Neutrophil (primary cell): ENCODE measurements around the gene LAMA3.

Experiments
- H3K27ac ChIP-seq: fragments of 200-600 bp; sonication (generic); 2 replicates; pipeline ENCODE4 v1.5.1; 2016; ENCODE audit warnings: mild to moderate bottlenecking, moderate library complexity
- H3K27me3 ChIP-seq: fragments of 200-600 bp; sonication (generic); 2 replicates; pipeline ENCODE4 v1.6.0; 2016; ENCODE audit warnings: mild to moderate bottlenecking
- H3K36me3 ChIP-seq: fragments of 200-600 bp; sonication (generic); 2 replicates; pipeline ENCODE4 v1.5.1; 2017
- H3K4me1 ChIP-seq, 2 experiments: fragments of 200-600 bp in 1 of 2; sonication (generic) in 1 of 2; 1 replicate in 1 of 2; 2 replicates in 1 of 2; pipeline versions ENCODE4 v1.5.1 to v1.6.1; 2013 to 2016; ENCODE audit warnings: low read depth in 1 of 2, low read length in 1 of 2, mild to moderate bottlenecking in 1 of 2, moderate library complexity in 1 of 2; ENCODE audit not compliant: control insufficient read depth in 1 of 2, insufficient read depth in 1 of 2
- H3K4me3 ChIP-seq, 2 experiments: fragments of 200-600 bp in 1 of 2; sonication (generic) in 1 of 2; 1 replicate in 1 of 2; 2 replicates in 1 of 2; pipeline ENCODE4 v1.5.1; 2013 to 2016; ENCODE audit warnings: low read depth in 1 of 2, low read length in 1 of 2, mild to moderate bottlenecking in 1 of 2, moderate library complexity in 1 of 2
- H3K9me3 ChIP-seq: fragments of 200-600 bp; sonication (generic); 2 replicates; pipeline ENCODE4 v1.5.1; 2016
- TF ChIP-seq, protein P1 (sequence below): fragments of 200-600 bp; sonication (generic); IDR thresholded peaks from 2 replicates; pipeline ENCODE4 v1.5.1; 2016; ENCODE audit warnings: antibody characterized with exemption

The LAMA3 gene

GRCh38 chr18:23701544-23702064, 12.4 kb downstream of the LAMA3 start:
- no peaks in the 10 kb centered on the region for H3K4me1 ChIP-seq
- H3K27me3 ChIP-seq: peaks cover 50% of the 10 kb centered on the region
- H3K4me3 ChIP-seq: no peak overlapping the region
- no peaks in the 10 kb centered on the region for H3K36me3 ChIP-seq
- TF ChIP-seq, protein P1, sequence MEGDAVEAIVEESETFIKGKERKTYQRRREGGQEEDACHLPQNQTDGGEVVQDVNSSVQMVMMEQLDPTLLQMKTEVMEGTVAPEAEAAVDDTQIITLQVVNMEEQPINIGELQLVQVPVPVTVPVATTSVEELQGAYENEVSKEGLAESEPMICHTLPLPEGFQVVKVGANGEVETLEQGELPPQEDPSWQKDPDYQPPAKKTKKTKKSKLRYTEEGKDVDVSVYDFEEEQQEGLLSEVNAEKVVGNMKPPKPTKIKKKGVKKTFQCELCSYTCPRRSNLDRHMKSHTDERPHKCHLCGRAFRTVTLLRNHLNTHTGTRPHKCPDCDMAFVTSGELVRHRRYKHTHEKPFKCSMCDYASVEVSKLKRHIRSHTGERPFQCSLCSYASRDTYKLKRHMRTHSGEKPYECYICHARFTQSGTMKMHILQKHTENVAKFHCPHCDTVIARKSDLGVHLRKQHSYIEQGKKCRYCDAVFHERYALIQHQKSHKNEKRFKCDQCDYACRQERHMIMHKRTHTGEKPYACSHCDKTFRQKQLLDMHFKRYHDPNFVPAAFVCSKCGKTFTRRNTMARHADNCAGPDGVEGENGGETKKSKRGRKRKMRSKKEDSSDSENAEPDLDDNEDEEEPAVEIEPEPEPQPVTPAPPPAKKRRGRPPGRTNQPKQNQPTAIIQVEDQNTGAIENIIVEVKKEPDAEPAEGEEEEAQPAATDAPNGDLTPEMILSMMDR: no peak
- no peaks in the 10 kb centered on the region for H3K9me3 ChIP-seq
- no peak overlapping the region for H3K27ac ChIP-seq

DNA sequence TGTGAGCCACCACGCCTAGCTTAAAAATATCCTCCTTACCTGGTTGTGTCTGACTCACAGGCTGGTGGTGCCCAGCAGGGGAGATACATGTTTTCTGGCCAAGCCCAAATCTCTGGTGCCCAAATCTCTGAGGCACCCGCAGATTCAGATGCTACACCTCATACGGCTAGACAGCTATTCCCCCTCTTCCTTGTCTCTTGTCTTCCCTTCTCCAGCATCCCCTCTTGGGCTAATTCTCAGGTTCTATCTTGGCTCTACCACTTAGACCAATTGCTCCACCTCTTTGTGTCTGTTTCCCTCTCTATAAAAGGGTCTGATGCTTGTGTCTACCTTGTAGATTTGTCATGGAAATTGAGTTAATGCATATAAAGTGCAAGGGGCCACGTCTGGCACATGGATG, 13.4 kb downstream of the LAMA3 start:
- H3K4me1 ChIP-seq: no peaks in the 10 kb centered on the region
- peaks cover 43% of the 10 kb centered on the region for H3K27me3 ChIP-seq
- TF ChIP-seq, protein P1: no peak
- H3K27ac ChIP-seq: no peak overlapping the region
- no peaks in the 10 kb centered on the region for H3K36me3 ChIP-seq
- no peaks in the 10 kb centered on the region for H3K9me3 ChIP-seq
- H3K4me3 ChIP-seq: no peak overlapping the region

GRCh38 chr18:23703057-23703986, 14.1 kb downstream of the LAMA3 start:
- no peaks in the 10 kb centered on the region for H3K4me1 ChIP-seq
- no peaks in the 10 kb centered on the region for H3K9me3 ChIP-seq
- TF ChIP-seq, protein P1: no peak
- H3K27ac ChIP-seq: no peak overlapping the region
- H3K4me3 ChIP-seq: no peak overlapping the region
- H3K27me3 ChIP-seq: peaks cover 42% of the 10 kb centered on the region
- no peaks in the 10 kb centered on the region for H3K36me3 ChIP-seq

DNA sequence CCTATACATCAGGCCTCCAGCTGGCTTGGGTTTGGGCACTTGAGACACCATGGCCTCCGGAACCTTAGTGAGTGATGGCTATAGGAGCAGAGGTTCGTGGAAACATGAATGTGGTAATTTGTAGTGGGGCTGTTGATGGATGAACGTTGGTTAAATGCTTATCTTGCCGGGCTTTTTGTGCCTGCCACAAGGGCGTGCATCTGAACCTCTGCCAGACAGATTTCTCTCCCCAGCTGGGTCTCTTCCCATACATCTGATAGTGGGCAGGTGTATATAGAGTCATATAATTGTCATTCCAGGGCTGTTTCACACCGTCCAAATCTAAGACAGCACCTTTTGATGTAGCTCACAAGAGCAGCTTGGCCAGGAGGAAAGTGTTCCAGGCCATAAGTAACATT, 14.7 kb downstream of the LAMA3 start:
- Histone ChIP-seq H3K36me3 (no peaks in the 10 kb centered on the region), H3K27me3 (peaks cover 38% of the 10 kb centered on the region), H3K4me3 (no peak overlapping the region), H3K9me3 (no peaks in the 10 kb centered on the region), H3K4me1 (no peaks in the 10 kb centered on the region), H3K27ac (no peak overlapping the region)
- TF ChIP-seq, protein P1: no peak

- Histone ChIP-seq H3K4me3 (no peak overlapping the region), H3K36me3 (no peaks in the 10 kb centered on the region), H3K4me1 (no peaks in the 10 kb centered on the region), H3K27ac (no peak overlapping the region), H3K27me3 (peaks cover 38% of the 10 kb centered on the region), H3K9me3 (no peaks in the 10 kb centered on the region)
- TF ChIP-seq, protein P1: no peak
Observed at GRCh38 chr18:23704806-23705205, 15.6 kb downstream of the LAMA3 start.
